Kidney tubule cell (primary cell): ENCODE results near the gene AVL9.
"Not testable (repeated sequence)": the region's sequence is repeated elsewhere in the genome, so short reads cannot be mapped to it uniquely, and the experiment has no call there.

Experiments used
- DNase-seq: peaks from one replicate; pipeline ENCODE4 v3.0.0-alpha.2; 2018; ENCODE audit warnings: low spot score

Gene AVL9

DNA sequence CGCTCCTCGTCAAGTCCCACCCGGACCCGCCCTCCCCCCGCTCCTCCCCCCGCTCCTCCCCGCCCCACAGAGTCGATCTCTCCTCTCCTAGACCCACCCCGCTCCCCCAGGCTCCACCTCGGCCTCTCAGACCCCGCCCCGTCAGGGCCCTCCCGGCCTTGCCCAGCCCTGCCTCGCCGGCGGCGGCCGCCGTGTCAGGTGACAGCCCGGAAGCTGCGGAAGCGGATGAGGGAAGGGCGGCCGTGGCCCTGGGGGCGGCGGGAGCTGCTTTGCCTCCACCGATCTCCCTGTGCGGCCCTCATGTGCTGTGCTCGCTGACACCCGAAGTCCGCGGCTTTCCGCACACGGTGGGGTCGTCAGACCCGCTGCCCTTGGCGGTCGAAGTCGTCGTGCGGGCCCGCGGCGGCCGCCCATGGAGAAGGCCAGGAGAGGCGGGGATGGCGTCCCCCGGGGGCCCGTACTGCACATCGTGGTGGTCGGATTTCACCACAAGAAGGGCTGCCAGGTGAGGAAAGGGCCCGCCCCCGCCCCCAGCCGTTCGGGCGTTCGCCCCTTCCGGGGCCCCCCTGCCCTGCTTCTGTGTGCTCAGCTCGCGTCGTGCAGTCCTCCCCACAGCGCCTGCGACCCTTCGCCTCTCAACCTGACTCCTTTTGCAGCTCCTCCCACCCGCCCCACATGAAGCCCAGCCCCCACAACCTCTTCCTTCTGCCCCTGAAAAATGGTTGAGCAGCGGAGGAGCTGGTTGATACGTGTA is at the start of gene AVL9:
AVL9 (plus strand) TSS at position 192 of the 754 bp plus-strand sequence; CDS start at position 413, 221 bp downstream.
- peak; percentile 97 for DNase-seq

DNA sequence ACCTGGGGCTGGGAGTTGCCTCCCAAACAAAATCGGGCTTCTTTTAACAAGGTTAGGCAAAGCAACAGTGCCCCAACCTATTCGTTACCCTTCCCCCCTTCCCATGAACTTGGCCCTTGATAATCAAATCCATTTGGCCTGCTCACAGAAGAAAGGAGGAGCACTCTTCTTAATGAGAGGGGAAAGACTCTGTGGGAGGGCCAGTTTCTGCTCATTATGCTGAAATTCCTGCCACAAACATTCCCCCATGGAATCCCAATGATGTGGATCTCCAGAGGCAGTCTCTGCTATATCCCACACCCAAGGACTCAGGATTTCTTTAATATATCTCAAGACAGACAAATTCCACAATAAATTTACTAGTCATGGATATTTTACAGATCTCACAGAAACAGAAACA is 48.1 kb upstream of the AVL9 start:
- DNase-seq, result no peak

DNA sequence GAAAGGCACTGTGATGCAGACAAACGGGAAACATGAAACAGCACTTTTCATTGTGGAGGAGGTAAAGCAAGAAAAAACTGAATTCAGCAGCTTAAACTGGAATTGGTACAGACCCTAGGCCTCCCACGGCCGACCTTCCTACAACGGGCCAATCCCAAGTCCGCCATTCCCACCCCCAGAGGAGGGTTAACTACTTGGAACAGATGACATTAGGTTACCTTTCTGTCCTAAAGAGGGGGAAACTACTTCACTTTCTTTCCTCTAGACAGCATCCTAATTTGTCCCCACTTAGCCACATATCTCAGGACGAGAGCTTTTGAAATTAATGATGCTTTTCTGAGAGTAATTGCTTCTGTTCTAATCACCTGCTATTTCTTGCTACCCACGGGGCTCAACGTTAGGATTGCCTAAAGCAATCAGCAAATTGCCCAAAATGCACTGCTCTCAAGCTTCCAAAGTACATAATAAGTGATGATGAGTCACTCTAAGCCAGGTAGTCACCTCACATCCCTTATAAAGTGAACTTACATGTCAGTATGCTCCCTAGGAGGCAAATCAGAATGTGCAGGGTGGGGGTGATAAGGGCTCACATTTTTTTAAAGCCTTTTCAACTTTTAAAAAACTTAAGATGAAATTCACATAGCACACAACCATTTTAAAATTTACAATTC is 41.8 kb upstream of the AVL9 start:
- peak; percentile 52 for DNase-seq

DNA sequence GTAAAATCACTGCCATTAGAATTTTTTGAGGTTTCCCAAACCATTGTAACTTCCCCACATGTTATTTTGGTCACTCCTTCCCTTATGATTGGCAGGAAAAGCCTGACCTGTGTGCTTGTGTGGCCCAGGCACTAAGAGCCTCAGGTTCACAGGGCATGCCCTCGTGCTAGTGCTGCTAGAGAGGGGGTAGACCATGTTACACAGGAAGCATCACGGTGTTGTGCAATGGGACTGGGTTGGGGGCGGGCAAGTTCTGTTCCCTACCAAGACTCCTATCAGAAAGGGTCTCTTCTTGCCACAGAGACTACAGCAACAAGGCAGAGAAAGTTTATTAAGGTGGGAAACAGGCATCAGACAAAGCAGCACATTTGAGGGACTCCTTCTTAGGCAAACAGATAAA is 37.3 kb upstream of the AVL9 start:
- no peak for DNase-seq

DNA sequence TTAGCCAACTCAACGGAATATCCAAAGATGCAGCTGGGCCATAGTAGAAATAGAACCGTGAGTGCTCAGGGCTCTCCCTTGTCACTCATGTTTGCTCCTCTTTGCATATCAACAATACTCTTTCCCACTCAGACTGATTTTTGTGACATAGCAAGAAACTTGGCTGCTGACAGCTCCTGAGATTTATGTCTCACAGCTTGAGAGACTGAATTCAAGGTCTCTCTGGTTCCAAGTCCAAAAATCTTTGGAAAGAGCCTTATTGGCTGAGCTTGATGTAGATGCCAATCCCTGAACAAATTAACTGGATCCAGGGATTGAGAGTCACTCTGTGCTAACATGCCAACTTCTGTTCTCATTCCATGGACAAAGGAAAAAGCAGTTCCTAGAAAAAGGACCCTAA is 35.5 kb upstream of the AVL9 start:
- DNase-seq, result no peak

DNA sequence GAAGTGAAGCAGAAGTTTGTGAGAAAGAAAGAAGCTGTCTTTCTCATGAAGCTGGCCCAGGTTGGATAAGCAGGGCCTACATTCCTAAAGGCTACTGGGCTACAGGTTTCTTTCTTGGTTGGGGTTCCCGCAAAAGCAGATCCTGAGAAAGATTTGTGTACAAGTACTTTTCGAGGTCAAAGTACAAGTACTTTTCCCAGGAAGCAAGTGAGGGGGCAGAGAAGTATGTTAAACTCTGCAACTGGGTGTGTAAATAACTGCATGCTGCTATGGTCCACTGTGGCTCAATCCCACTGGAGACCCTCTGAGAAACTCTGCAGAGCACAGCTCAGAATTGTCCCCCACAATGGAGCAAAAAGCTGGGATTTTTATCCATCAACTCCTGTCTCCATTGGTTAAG is 33.8 kb upstream of the AVL9 start:
- DNase-seq, result no peak

DNA sequence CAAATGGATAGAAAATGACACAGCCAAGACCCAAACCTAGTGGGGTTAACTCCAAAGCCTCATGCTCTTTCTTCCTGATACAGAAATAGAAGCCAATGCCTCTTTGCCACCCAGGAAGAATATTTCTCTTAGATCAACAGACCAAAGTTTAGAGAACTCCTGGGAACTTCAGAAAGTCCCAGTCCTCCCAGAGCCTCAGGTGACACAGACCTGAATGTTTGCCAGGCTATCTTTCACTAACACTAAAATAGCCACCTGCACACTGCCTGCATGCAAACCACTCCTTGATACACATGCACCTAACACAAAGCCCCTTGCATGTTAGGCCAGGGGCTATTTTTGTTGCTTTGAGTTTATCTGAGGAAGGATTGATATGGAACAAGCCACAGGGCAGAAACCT is 32.8 kb upstream of the AVL9 start:
- no peak for DNase-seq

DNA sequence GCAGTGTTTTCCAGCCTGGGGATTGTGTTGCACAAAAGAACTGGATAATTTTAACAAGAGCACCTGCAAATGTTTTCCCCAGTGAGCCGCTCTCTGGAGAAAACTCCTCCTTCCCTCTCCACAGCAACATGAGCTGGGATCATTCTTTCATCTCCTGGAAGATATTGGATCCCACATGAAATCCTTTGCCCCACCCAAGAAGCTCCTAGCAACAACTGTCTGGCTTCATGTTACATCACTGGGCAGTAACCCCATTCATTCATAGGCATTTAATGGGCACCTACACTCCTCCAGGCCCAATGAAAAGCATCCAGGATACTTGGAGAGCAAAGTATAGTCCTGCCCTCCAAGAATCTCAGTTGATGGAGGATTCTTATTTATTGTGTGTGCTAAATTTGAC is 32.3 kb upstream of the AVL9 start:
- DNase-seq, result no peak

DNA sequence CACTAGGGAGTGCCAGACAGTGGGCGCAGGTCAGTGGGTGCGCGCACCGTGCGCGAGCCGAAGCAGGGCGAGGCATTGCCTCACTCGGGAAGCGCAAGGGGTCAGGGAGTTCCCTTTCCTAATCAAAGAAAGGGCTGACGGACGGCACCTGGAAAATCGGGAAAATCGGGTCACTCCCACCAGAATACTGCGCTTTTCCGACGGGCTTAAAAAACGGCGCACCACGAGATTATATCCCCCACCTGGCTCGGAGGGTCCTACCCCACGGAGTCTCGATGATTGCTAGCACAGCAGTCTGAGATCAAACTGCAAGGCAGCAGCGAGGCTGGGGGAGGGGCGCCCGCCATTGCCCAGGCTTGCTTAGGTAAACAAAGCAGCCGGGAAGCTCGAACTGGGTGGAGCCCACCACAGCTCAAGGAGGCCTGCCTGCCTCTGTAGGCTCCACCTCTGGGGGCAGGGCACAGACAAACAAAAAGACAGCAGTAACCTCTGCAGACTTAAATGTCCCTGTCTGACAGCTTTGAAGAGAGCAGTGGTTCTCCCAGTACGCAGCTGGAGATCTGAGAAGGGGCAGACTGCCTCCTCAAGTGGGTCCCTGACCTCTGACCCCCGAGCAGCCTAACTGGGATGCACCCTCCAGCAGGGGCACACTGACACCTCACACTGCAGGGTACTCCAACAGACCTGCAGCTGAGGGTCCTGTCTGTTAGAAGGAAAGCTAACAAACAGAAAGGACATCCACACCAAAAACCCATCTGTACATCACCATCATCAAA is 30.5 kb upstream of the AVL9 start:
- not testable (repeated sequence) for DNase-seq

DNA sequence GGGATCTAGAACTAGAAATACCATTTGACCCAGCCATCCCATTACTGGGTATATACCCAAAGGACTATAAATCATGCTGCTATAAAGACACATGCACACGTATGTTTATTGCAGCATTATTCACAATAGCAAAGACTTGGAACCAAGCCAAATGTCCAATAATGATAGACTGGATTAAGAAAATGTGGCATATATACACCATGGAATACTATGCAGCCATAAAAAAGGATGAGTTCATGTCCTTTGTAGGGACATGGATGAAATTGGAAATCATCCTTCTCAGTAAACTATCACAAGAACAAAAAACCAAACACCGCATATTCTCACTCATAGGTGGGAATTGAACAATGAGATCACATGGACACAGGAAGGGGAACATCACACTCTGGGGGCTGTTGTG is 25.3 kb upstream of the AVL9 start:
- DNase-seq, result not testable (repeated sequence)

DNA sequence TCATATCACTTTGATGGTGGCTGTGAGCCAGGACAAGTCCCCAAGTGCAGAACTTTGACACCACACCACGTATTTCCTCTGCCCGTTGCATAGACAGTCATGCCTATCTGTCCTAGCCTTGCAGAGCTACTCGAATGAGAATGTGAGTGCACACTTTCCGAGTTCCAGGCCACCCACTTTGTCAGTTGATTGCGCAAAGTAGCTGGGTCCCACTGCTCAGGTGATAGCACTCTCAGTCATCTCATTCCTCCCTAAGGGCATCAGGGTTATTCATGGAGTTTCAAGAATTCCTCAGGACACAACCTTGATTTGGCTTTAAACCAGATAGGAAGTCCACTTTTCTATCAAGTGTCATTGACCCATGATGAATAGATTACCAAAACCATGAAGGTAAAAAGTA is 24.4 kb upstream of the AVL9 start:
- DNase-seq, result no peak

DNA sequence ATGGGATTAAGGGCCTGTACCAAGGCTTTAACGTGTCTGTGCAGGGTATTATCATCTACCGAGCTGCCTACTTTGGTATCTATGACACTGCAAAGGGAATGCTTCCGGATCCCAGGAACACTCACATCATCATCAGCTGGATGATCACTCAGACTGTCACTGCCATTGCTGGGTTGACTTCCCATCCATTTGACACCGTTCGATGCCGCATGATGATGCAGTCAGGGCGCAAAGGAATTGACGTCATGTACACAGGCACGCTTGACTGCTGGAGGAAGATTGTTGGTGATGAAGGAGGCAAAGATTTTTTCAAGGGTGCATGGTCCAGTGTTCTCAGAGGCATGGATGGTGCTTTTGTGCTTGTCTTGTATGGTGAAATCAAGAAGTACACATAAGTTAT is 23.3 kb upstream of the AVL9 start:
- no peak for DNase-seq

DNA sequence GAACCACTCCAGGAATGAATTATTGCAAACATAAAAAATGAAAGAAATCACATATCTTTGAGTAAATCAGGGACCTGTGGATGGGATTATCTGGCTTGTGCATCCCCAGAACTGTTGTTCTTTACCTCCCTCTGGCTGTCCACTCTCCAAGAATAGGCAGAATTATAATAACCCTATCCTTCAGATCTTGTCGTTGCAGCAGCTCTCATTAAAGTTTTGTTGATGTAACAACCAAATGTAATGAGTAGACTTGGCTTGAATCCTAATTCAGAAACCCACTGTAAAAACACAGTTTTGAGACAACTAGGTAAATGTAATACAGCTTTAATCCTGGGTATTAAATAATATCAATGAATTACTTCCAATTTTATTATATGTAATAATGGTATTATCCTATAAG is 21.3 kb upstream of the AVL9 start:
- no peak for DNase-seq

DNA sequence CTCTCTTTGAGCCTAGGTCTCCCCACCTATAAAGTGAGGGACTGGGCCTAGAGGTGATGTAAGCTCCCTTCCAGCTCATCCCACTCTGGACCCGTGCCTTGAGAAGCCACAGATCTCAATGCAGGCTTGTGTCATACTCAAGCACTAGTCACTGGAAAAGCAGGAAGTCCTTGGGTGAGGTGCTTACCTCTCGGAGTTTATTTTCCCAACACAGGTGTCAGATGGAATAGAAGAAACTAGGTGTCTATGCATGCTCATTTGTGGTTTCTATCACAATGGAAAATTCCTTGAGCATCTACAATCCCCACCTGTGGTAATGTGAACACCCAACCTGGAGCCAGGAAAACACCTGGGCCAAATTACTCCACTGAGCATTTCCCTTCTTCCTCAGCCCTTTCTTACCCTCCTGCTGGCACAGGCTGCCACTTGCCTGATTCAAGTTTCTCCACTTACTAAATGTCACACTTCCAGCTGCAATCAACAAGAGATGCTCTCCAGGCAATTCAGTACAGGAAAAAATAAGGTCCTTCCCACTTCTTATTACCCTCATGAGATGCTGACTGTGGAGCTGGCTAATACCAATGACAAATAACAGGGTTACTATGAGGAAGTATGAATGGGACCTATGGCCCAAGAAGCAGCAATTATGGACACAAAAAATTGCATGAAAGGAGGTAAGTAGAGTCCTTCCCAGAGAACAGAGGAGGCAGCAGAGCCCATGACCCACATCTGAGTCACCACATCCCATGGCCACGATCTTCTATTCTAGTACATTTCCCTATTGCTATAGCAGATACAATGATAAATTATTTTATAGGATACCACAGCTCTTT is 18.3 kb upstream of the AVL9 start:
- peak; percentile 78 for DNase-seq

DNA sequence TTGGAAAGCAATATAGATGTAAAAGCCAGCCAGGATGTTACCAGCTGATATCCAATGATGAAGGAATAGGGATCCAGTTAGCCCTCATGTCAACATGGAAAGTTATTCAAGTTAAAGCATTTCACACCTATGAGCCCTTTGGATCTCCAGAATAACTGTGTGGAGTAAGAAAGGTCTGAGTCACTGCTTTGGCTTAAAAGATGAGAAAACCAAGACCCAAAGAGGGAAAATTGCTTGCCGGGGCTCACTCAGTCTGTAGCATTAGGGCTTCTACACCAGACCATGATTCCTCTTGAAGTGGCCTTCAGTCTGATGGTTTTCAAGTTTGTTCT is 17.7 kb upstream of the AVL9 start:
- no peak for DNase-seq

DNA sequence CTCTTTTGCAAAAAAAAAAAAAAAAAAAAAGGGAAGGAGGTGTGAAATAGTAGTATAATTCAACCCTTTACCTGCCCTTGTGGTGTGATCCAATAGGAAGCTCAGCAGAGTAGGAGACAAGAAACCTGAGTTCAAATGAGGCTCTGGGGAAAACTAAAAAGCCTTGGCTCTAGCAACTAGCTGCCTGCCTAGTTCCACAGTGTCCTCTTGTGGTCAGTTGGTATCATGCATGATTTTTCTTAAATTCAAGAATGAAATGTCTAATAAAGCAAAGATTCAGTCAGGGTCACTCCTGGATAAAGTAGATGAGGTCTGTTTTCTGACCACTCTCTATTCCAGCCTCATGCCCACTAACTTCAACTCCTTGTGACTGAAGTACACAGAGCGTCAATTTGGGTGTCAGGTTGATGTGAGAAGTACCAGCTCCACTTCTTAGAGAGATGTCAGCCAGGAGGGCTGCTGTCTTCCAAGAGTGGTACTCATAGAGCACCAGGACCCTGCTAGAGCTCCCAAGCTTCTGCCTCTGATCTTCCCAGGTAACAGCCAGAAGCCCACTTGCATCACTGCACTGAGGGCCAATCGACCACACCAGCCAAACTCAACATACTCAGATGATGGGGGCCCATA is 15.6 kb upstream of the AVL9 start:
- peak; percentile 50 for DNase-seq

DNA sequence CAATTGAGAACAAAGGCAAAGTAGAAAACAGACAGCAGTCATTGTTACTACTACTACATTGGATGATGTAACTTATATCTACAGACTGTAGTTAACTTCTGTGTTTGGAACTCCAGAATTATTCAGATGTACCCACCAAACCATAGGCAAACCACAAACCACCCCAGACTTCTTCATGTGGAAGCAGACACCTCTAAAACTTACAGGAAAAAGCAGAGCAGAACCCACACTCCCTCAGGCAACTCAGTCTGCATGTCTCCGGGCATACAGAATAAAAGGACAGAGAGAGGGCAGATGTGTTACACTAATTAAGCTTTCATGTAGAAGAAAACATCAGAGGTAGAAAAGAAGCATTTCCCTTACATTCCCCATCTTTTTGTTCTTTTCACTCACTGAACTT is 14.1 kb upstream of the AVL9 start:
- DNase-seq, result no peak

DNA sequence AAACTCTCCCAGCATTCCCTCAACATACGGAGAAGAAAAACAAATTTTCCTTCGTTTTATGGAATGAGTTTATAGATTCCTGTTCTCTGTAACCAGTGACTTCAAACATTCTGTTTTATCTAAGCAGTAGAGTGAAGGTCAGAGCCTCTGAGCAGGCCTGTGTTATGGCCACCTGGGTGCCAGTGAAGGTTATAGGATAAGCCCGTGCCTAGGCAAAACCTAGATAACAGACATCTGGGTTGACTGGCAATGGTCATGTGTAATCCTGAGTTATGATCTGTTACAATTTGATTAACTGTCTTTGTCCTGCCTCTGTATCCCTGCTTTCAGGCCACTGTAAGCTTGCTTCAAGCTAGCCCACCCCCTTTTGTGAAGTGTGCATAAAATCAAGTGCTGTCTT is 13.4 kb upstream of the AVL9 start:
- DNase-seq, result no peak

DNA sequence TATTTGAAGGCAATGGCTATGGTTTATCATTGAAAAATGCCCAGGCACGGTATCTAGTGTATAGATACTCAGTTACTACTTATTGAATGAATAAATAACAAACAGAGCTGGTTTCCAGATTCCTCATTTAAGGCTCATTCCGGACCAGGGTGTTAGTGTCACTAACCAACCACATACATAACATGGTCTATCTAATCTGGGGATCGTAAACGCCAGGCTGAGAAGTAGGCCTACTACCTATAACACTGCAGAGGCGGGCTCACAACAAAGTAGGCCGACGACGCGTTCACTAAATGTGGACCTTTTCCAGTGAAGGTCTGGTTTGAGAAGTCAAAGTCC is 5.5 kb upstream of the AVL9 start:
- no peak for DNase-seq

DNA sequence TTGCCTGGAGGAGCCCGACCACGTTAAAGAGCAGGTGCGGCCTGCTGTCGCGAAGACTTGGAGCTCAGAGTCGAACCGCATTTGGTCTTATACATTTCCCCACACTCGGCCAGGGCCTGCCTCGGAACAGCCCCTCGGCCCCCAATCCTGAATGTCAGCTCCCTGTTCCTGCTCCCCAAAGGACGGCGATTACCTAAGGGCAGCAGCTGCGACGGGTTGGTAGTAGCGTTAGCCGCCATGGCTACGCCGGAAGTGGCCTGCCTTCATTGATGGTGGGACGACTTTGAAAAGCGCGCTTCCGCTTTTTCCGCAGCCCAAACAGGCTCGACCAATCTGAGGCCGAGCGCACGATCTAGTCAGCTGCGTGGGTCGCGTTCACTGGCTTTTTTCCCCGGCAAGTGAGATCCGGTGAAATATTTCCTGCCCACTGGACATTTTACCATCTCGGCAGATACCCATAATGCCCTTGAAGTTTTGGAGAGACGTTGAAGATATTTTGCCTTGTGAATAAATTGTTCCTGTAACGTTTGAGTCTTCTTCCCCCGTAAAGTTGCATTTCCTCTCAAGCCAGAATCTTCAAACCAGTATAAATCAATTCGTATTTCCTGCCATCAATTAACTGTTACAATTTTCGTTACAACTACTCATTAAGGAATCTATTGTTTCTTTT is 5.0 kb upstream of the AVL9 start, which contains the start of gene LSM5:
LSM5 (minus strand) TSS at position 254 of the 670 bp plus-strand sequence; CDS start at position 239, 15 bp downstream.
- DNase-seq, result peak; percentile 95

DNA sequence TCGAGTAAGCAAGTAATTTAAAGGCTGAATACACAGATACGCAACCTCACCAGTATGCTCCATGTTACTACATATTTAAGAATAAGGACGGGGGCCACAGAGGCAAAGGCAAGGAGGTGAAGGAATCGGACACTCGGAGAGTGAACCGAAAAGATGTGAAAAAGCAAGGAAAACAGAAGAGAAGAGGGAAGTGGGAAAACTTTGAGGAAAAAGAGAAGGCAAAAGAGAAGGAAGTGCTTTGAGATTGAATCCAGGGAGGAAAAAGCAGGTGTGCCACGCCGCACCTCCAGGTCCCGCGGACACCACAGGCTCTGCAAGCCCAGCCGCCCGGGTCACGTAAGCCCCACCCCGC is 367 bp upstream of the AVL9 start:
- no peak for DNase-seq
